ENCODE data around the gene ACAN.

Gene ACAN

DNA sequence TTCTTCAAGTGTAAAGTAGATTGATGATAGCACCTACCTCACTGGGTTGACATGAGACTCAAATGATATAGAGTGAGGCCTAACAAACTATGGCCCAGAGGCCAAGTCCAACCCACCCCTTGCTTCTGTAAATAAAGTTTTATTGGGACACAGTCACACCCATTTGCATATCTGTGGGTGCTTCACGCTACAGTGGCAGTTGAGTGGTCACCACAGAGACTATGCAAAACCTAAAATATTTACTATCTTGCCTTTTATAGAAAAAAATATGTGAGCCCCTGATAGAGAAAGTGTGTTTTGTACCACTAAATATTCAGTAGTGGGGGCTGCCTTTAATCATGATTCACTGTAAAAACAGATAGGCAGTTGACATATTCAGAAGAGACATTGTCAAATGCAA lies 38.0 kb downstream of the ACAN start:
- in situ Hi-C loops (cut with MboI; ENCODE audit: low sequenced_read_pairs): no loop called here

DNA sequence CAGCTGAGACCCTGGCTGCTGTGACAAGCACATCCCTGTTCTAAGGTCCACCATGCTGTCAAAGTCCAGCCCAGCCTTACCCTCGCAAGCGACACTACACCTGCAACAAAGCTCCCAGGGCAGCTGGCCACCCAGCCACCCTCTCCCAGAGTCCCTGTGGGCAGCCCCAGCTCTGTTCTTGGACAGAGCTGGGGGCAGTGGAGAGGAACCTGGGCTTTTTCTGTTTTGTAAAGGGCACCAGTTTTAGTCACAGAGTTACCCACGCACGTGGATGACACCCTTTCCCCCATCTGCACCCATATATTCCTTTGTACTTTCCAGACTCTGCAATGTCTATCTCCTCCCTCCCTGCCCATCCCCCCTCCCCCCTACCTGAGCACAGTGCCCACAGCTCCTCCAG lies 38.9 kb downstream of the ACAN start:
- in situ Hi-C loops (cut with MboI; ENCODE audit: low sequenced_read_pairs): no loop called here

DNA sequence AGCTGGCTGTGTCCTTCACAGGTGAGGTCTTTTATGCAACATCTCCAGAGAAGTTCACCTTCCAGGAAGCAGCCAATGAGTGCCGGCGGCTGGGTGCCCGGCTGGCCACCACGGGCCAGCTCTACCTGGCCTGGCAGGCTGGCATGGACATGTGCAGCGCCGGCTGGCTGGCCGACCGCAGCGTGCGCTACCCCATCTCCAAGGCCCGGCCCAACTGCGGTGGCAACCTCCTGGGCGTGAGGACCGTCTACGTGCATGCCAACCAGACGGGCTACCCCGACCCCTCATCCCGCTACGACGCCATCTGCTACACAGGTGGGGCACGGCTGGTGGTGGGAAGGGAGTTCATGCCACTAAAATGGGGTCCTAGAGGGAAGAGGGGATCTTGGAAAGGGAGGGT lies 40.1 kb downstream of the ACAN start:
- in situ Hi-C loops (cut with MboI; ENCODE audit: low sequenced_read_pairs): no loop called here

DNA sequence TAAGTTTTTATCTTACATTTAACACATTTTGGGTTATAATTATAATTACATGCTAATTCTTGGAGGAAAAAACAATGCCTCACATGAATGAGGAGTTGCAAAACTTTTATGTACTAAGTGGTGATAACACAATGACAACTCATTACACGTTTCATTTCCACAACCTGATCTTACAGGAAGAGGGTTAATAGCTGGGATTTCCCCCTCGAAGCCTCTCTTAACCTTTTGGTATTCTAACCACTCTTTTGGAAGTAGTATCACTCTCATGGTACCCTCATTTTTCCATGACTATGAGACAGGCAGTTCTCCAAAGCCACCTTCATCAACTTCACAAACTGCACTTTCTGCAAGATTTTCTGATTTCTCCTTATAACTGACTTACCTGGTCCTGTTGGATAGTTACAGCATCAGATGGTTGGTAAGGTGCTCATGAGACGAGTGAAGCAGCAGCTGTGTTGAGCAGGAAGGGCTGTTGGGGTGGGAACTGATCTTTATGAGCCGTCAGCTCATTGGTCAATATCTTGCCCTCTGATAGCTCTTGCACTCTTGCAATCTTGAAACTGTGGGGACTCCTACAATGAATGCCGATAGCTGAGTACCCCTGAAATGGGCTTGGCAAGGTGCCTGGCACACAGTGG lies 41.6 kb downstream of the ACAN start:
- in situ Hi-C loops (cut with MboI; ENCODE audit: low sequenced_read_pairs): no loop called here

DNA sequence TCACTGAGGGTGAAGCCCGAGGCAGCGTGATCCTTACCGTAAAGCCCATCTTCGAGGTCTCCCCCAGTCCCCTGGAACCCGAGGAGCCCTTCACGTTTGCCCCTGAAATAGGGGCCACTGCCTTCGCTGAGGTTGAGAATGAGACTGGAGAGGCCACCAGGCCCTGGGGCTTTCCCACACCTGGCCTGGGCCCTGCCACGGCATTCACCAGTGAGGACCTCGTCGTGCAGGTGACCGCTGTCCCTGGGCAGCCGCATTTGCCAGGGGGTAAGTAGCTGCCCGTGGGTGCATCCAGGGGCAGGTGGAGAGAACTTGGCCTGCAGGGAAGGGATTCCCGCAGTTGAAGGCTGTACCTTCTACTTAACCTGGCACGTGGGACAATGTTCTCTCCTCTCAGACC lies 42.4 kb downstream of the ACAN start:
- in situ Hi-C loops (cut with MboI; ENCODE audit: low sequenced_read_pairs): no loop called here

DNA sequence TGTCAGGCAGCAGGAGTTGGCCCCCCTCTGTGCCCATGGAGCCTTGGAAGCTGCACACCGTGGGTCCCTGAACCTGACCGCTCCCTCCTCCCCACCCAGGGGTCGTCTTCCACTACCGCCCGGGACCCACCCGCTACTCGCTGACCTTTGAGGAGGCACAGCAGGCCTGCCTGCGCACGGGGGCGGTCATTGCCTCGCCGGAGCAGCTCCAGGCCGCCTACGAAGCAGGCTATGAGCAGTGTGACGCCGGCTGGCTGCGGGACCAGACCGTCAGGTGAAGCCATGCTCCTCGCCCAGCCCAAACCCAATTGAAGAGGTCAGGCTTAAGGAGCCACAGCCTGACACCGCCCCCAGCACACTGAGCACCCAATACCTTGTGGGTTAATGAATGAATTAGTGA lies 43.9 kb downstream of the ACAN start:
- in situ Hi-C loops (cut with MboI; ENCODE audit: low sequenced_read_pairs): no loop called here

DNA sequence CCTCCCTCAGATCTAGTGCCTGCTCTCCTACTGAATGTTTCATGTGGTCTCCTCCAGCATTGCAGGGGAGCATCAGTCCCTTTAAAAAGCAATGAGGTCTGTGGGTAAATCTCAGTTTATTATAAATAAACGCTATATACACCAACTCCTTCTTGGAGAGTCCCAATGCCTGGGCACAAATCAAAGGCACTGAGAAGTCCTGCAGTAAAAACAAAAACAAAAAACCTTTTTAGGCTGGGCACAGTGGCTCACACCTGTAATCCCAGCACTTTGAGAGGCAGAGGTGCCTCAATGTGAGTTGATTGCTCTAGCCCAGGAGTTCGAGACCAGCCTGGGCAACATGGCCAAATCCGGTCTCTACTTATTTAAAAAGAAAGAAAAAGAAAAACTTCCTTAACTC lies 45.0 kb downstream of the ACAN start:
- in situ Hi-C loops (cut with MboI; ENCODE audit: low sequenced_read_pairs): no loop called here

DNA sequence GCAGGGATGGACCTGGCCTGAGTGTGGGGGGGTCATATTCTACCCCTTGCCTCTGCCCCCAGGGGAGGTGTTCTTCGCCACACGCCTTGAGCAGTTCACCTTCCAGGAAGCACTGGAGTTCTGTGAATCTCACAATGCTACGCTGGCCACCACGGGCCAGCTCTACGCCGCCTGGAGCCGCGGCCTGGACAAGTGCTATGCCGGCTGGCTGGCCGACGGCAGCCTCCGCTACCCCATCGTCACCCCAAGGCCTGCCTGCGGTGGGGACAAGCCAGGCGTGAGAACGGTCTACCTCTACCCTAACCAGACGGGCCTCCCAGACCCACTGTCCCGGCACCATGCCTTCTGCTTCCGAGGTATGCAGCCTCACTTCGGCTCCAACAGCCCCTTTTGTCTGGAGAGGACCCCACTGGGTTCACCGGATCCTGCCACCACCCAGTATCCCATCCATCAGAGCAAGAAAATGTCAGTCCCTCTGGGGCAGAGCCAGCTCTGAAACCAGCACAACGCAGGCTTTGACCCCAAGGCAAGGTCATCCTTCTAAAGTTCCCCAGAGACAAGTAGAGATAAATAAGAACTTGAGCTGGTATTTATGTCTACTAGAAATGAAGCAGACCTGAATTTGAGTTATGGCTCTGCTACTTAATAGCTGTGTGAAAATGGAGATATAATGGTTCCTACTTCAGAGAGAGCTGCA lies 46.3 kb downstream of the ACAN start:
- in situ Hi-C loops (cut with MboI; ENCODE audit: low sequenced_read_pairs): no loop called here

DNA sequence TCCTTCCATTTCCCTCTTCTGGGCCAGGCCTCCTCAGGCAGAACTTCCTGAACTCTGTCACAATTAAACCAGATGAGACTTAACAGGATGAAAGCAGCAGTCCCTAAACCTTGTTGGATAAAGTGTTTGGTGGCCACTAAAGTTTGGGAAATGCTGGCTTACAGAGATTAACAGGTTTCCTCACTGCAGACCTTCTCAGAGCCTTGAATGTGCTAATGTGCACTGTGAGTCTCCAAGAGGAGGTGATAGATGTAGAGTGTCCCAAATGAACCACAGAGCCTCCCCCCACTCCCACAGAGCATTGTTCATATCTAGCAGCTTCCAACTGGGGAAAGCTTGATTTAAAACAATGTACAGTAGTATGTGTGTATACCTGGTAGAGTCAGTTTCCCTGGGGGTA lies 49.2 kb downstream of the ACAN start:
- in situ Hi-C loops (cut with MboI; ENCODE audit: low sequenced_read_pairs): no loop called here

DNA sequence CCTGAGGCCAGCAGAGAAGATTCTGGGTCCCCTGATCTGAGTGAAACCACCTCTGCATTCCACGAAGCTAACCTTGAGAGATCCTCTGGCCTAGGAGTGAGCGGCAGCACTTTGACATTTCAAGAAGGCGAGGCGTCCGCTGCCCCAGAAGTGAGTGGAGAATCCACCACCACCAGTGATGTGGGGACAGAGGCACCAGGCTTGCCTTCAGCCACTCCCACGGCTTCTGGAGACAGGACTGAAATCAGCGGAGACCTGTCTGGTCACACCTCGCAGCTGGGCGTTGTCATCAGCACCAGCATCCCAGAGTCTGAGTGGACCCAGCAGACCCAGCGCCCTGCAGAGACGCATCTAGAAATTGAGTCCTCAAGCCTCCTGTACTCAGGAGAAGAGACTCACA lies 55.7 kb downstream of the ACAN start:
- in situ Hi-C loops (cut with MboI; ENCODE audit: low sequenced_read_pairs): no loop called here

DNA sequence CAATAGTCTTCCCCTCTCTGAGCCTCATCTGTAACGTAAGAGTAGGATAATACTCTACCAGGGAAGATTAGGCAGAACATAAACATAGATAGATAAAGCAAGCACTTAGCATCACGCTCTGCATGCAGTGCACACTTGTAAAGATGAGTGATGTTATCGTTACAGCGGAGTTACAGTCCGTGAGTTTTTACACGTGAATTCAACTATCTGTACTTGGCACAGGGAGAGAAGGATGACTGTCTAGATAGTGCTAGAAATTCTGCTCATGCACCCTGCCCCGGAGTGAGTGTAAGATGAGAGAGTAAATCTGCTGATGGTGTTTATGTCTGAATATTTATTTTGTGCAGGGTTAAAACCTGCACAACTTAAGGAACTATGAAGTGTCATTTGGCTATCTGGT lies 56.3 kb downstream of the ACAN start:
- in situ Hi-C loops (cut with MboI; ENCODE audit: low sequenced_read_pairs): no loop called here

DNA sequence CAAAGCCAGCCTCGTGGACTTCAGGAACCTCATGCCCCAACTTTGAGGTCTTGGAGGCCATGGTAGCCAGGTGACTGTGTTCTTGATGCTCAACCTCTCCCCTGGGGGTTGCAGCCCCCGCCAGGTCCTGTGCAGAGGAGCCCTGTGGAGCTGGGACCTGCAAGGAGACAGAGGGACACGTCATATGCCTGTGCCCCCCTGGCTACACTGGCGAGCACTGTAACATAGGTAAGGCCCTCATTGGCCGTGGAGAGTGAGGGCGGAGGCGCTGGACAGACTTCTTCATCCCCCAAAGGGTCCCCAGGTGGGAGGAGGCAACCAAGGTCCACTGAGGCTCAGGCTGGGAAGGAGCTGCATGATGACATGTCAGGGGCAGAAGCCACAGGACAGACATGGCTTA lies 57.0 kb downstream of the ACAN start:
- in situ Hi-C loops (cut with MboI; ENCODE audit: low sequenced_read_pairs): no loop called here

DNA sequence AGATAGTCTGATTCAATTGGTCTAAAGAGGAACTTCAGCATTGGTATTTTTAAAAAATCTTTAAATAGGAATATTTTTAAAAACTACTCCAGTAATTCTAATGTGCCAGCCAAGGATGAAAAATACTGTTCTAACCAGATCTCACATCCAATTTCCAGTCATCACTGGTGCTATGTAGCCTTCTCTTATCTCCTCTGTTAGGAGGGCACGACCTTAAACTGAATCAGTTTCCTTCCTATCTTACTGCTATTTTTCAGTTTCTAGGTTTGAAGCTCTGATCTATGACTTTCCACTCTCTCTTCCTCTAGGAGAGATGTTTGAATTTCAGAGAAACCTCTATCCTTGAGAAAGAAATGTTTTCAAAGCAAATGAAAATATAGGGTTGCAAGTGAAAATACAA lies 60.2 kb downstream of the ACAN start:
- in situ Hi-C loops (cut with MboI; ENCODE audit: low sequenced_read_pairs): no loop called here

DNA sequence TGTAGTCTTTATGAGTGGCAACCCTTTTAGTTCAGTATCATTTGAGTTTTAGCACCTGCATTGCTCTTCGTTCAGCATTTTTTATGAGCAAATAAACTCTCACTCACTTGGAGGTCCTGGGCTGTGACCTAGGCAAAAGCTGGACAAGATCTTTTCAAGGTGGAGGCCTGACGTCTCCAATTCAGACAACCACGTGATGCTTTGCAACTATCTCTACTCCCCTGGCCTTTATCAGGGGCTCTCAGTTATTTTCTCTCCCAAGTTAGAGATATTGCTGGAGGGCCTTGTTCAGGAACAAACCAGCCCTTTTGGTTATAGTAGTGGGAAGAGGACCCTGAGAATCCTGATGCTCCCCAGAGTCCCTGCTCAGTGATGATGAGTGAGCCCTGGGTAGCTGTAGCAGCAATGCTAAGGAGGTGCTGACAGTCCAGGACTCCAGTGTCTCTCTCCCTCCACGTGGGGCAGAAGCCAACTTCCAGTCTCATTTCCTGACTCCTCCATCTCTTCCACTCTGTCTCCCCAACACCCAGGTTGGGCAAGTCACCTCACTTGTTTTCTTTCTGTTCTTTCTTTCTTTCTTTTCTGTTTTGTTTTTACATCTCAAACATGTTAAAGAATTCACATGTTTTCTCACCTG lies 61.7 kb downstream of the ACAN start:
- in situ Hi-C loops (cut with MboI; ENCODE audit: low sequenced_read_pairs): no loop called here

DNA sequence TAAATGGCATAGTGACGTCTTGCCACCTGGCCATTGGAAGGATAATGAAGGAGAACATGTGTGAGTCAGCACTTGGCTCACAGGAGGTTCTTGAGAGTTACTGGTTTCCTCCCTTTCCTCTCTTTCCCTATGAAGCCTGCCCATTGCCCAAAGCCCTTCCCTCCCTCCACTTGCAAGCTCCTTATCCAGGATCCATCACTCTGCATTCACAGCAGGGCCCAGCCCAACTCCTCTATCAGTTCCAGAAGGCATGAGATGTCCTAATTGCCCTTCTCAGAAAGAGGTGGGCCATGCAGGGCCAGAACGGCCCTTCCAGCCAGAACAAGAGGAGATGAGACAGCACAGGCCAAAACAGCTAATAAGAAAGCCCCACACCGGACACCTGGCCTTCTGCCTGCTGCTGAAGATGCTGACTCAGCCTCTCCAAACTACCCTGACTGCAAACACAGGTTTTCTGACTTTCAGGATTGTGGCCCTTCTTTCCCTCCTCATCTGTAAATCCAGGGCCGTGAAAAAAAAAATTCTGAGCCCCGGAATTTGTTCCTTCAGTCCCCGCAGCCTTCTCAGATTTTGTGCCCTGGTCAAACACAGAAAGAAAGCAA lies 62.4 kb downstream of the ACAN start:
- in situ Hi-C loops (cut with MboI; ENCODE audit: low sequenced_read_pairs): no loop called here

DNA sequence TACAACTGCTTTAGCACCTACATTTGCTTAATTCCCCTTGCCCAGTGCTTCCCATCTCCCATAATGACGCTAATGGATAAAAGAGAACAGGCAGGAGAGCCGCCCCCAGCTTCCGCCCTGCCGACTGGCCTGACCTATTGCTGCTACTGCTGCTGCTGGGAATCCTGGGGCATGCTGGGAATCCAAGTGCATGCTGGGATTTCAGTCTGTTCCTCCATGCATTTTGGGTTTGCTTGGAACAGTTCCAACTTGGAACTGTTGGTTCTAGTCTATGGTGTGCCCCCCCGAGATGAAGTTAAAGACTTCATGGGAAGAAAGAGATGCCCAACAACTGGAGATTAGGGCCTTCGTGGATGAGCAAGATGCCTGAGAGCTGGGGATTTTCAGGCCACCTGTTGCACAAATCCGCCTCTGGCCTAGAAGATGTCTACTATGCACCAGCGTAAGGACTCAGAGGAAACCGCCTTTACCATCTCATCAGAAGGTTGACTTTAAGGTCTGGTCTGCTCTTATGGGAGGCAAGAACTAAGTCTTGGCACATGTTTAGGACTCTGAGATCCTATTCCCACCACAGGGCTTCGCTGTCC lies 63.2 kb downstream of the ACAN start:
- in situ Hi-C loops (cut with MboI; ENCODE audit: low sequenced_read_pairs): no loop called here

DNA sequence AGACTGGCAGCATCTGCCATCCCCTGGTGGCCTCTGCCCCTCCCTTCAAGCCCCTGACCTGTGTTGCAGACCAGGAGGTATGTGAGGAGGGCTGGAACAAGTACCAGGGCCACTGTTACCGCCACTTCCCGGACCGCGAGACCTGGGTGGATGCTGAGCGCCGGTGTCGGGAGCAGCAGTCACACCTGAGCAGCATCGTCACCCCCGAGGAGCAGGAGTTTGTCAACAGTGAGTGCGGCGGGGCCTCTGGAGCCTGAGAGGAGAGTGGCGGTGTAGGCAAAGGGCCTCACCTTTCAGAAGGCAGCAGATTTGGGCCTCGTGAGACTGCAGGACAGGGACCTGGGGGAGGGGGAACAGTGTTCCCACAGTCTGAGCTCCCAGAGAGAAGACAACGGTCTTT lies 68.1 kb downstream of the ACAN start:
- in situ Hi-C loops (cut with MboI; ENCODE audit: low sequenced_read_pairs): no loop called here

DNA sequence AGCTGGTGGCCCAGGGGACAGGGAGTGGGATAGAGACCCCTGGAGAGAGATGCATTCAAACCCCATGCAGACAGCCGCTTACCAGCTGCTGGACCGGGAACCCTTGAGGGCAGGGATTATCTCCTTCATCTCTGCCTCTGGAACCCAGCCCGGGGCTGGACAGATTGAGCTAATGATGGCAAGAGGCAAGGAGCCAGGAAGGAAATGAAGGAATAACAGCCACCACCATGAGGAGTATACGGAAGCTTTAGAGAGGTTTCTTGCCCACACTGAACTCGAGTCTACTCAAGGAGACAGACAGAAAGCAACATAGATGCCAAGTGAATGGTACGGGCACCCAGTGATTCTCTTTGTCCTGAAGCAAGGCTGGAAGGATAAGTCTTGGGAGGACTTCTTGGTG lies 68.9 kb downstream of the ACAN start:
- in situ Hi-C loops (cut with MboI; ENCODE audit: low sequenced_read_pairs): no loop called here

DNA sequence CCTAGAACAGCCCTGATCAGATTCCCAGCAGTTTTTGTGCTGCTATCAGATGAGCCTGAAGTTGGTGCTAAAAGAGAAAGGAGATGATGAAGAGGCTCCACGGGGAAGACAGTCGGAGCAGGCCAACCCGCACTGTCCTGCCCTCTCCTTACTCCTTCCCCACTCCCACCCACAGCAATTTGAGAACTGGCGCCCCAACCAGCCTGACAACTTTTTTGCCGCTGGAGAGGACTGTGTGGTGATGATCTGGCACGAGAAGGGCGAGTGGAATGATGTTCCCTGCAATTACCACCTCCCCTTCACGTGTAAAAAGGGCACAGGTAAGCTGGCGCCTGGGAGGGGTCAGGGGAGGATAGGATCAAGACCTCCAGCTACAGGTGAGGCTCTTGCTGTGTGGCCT lies 69.5 kb downstream of the ACAN start:
- in situ Hi-C loops (cut with MboI; ENCODE audit: low sequenced_read_pairs): no loop called here

DNA sequence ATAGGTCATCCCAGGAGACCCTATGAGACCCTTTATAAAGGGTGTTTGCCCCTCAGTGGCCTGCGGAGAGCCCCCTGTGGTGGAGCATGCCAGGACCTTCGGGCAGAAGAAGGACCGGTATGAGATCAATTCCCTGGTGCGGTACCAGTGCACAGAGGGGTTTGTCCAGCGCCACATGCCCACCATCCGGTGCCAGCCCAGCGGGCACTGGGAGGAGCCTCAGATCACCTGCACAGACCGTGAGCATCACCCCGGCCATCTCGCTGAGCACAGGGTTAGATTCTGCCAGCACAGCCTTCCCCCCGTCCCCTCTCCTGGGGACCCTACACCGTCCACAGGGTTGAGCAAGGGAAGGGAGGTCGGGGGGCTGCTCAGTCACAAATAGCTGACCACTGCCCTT lies 70.5 kb downstream of the ACAN start:
- in situ Hi-C loops (cut with MboI; ENCODE audit: low sequenced_read_pairs): no loop called here

DNA sequence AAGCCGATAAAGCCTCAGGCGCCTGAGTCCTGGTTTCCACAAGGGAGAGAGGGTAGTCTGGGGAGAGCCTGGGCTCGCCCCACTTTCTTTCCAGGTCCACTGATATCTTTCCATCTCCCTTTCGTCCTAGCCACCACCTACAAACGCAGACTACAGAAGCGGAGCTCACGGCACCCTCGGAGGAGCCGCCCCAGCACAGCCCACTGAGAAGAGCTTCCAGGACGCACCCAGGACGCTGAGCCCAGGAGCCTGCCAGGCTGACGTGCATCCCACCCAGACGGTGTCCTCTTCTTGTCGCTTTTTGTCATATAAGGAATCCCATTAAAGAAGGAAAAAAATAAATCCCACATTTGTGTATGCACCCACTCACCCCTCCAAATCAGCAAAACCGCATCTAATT lies 71.0 kb downstream of the ACAN start:
- in situ Hi-C loops (cut with MboI; ENCODE audit: low sequenced_read_pairs): no loop called here

DNA sequence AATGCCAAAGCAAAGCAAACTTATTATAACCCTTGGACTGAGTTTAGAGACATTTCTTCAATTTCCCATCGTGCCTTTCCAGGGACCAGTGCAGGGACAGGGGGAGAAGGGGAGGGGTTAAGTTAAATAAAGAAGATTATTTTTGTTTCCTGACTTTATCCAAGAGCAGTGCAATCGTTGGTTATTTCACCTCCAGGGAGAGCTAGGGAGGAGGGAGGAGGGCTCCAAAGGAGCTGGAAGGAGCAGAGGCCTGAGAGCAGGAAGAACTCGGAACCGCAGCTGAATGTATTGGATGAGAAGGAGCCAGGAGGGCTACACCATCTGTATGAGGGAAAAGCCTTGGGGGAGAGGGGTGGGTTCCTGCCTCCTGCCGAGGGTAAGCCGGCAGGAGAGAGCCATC lies 71.4 kb downstream of the ACAN start:
- in situ Hi-C loops (cut with MboI; ENCODE audit: low sequenced_read_pairs): no loop called here

Measured in HL-60/S4 treated with phorbol 12-myristate 13-acetate at 8.2 ng/mL for 4 days and 3 days (cell line).